GM21447 (cell line): ENCODE results near the gene LRRC8D.
A peak's percentile ranks its signal among the peaks of the same experiment; 100 is the strongest.

Source experiments
- ATAC-seq: cut with Tn5 transposase; IDR thresholded peaks from one replicate; pipeline ENCODE4 v1.9.1; 2021; ENCODE audit not compliant: unreplicated experiment

The LRRC8D gene

DNA sequence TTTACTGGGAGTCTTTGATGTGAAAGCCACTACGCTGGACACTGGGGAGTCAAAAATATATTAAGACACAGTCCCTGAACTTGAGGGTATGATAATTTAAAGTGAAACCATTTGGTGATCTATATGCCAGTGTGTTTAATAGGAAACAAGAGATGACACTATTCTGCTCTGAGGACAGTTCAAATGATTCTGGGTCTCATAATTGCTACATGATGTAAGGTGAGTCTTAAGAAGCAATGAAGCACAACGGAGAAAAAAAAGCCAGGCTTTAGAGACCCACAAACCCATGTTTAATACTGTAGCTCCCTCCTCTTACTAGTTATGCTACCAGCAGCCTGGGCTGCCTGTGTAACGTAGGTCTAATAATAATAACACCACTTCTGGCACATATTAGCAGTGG lies 14.2 kb upstream of the LRRC8D start:
- ATAC-seq, result no peak

GRCh38 chr1:89807503-89807902 lies 13.3 kb upstream of the LRRC8D start:
- ATAC-seq, result no peak

GRCh38 chr1:89807983-89808382 lies 12.8 kb upstream of the LRRC8D start:
- ATAC-seq, result no peak

GRCh38 chr1:89808441-89809117 lies 12.3 kb upstream of the LRRC8D start:
- ATAC-seq, result no peak

DNA sequence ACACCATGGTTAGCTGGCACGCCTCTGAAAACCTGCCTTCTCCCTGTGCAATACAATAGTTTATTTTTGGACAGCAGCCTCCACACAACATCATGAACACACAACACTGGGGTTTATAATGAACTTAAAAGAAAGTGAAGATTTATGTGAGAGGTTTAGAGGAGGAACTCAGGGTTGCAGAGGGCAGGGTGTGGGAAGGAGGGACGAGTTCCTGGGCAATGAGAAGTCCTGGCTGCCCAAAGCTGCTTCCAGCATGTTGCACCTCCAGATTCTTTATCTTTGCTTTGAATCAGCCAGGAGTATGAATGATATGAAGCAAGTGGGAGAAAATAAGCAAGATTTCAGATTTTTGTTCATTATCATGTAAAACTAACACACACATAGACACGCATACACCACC lies 11.3 kb upstream of the LRRC8D start:
- no peak for ATAC-seq

GRCh38 chr1:89810302-89810701 lies 10.5 kb upstream of the LRRC8D start:
- ATAC-seq, result no peak

DNA sequence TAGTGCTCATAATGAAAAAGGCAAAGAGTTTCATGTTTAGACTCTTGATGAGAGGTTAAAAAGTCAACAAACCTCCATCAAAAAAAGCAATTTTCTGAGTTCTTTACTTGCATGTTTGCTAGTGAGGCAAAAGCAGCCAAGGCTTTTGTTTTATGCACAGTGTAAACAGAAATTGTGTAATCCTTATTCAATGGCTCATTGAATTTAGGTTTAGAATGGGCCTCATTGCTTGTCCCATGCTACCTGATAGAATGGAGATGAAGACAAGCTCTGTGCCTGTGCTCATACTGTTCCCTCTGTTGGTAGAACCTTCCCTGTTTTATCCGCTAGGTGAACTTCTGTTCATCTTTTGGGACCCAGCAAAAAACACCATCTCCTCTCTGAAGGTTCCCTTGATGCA lies 10.0 kb upstream of the LRRC8D start:
- no peak for ATAC-seq

DNA sequence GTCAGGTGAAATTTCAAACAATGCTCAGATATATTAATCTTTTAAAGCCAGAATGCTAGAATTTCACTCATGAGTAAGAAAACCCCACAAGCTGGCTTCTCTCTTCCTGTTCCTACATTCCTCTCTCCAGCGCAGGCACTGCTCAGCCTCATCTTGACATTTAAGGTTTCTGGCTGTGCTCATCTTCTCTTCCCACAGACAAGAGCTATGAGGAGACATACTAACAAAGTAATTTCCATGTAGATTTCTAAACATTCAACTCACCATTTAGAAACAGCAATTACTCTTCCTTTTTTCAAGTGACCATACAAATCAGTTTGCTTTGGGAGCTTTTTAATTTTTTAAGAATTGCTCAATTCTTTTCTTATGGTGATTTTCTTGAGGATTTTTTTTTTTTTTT lies 7.8 kb upstream of the LRRC8D start:
- no peak for ATAC-seq

DNA sequence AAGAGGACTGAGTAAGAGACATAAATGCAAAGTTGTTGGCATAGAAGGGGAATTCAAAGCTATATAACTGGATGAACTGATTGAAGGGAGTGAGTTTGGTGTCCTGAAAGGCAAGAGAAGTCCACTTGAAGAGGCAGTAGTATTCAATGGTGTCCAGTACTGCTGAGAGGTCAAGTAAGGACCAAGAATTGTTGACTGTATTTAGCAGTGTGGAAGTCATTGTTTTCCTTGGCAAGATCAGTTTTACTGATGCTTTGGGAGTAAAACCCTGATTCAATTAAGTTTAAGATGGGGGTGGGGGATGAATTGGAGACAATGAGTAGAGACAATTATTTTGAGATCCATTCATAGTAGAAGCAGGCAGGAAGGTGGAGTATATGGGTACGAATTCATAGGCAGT lies 5.8 kb upstream of the LRRC8D start:
- ATAC-seq, result no peak

DNA sequence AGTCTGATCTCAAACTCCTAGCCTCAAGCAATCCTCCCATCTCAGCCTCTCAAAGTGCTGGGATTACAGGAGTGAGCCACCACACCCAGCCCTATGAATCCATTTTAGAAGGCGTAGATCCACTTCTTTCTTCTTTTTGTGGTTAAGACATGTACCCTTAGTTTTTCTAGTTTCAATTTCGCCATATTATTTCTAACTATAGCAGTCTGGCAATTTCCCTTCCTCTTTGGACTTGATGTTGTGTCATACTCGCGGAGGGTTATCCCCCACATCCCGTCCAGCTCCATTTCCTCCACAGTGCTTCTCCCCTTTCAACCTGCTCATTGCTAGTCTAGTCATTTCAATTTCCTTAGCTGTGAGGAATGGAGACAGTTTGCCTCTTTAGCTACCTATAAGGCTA lies 5.2 kb upstream of the LRRC8D start:
- ATAC-seq, result peak; percentile 50

DNA sequence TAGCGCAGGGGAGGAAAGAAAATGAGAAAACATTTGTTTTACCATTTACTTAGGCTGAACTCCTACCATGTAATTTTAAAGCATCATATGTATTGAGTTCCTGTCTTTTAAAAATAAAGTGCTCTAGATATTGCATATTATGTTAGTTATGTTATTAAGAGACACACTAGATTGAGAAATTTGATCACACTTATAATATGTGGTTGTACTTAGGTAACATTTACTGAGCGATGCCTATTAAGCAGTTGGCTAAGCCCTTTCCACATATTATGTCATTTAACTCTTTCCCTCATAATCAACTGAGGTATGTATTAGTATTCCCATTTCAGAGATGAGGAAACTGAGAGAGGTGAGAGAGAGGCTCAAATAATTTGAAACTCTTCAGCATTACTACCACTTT lies 4.5 kb upstream of the LRRC8D start:
- no peak for ATAC-seq

- peak; percentile 49 for ATAC-seq
Measured at GRCh38 chr1:89821322-89822108, 683 bp downstream of the LRRC8D start.

DNA sequence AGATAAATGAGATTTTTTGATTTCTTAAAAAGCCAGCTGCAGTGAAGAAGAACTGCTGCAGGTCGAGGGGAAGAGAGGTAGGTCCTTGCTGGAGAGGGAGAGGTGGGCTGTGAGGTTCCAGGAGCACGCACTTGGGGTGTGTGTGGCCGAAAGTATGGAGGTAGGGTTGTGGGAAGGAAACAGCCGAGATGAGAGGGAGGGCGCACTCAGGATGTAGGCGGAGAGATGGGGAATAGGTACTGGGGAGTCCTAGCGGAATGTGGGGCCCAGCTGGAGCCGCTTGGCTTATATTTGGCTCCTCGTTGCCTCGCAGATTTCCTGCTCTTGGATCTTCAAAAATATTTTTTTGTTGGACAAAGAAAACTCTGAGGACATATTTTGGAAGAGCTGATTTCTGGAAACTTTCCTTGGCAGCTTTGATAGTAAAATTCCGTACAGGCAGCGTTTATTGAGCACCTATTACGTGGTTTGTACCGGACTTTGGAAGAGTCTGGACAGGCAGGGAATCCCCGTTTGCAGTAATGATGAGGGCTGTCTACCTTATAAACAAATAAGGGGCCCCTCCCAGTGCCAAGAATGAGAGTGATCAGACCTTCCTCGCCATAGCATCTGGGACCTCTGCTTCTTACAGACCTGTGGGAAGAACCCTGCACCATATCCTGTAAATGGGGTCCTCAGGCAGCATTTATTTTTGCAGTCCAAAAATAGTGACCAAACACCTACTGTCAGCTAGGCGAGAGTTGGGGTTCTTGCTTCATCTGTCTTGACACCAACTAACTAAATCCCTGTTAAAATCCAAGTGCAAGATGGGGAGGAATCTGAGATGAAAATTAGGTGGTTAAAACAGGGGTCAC lies 1.5 kb downstream of the LRRC8D start:
- no peak for ATAC-seq

DNA sequence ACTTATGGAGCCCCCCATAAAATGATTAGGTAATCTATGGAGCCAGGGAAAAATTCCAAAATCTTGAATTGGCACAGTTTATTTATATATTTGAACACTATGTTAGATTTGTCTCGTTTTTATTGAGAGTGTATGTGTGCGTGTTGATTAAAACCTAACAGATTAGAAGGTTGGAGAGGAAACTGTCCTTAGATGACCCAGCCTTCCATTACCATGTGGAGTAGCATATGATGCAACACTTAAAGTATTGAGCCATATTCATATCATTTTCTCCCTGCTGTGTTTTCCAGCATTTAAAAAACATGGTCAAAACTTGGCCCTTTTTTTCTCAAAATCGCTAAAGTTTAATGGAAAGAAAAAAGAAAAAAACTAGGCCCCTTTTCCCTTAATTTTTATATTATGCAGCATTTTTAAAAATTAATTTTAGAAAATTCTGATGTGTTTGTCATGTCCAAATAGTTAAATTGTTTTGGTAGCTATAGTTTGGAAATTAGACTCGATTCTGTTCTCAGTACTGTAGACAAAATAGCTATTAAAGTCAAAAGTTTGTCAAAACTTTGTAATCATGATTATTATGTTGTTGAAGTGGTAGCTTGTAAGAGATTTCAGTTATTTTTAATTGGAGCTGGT lies 2.3 kb downstream of the LRRC8D start:
- ATAC-seq, result no peak

- ATAC-seq, result no peak
Measured at GRCh38 chr1:89823679-89824292, 3.0 kb downstream of the LRRC8D start.

- ATAC-seq, result no peak
Measured at GRCh38 chr1:89826594-89826993, 5.8 kb downstream of the LRRC8D start.

DNA sequence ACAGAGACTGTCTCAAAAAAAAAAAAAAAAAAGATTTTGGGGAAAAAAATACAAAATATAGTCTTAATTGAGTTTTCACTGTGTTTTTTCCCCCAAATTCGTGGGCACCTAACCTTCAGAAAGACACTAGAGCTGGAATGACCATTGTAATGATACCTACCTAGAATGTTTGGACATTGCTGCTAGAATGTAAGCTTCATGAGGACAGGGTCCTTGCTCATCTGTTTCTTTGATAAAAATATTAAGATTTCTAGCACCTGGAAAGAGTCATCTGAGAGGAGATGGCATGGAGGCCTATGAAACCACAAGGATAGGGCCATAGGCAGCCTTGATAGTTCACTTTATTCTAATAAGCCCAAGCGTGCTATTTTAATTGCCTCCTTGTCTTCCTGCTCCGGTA lies 6.5 kb downstream of the LRRC8D start:
- ATAC-seq, result no peak

DNA sequence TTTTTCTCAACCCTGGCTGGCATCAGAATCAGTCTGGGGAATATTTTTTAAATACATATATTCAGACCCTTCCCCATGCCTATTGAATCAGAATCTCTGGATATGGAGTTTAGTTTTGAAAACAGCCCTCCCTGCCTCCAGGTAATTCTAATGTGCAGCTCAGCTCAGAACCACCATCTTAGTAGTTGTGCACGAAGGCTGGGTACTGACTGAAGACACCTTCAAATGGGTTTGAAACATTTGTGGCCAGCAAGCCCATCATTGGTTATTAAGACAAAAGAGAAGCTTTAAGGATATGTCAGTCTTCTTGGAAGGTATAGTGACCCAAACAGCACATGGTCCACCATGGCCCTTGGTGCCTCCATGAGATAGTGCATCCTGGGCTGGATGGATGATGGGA lies 7.1 kb downstream of the LRRC8D start:
- no peak for ATAC-seq

DNA sequence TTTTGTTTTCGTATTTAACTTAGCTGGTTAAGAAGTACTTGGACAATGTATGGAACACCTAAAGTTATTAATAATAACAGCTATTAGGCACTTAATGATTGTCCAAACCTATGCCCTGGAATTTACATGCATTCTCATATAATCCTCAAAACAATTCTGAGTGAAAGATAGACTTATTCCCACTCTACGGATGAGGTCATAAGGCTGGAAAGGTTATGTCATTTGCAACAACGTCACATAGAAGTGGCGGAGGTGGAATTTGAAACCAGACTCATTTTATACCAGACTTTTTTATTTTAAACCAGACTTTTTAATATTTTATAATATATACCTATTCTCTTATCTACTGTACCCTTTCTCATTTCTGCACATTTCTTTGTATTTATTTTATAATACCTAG lies 8.4 kb downstream of the LRRC8D start:
- no peak for ATAC-seq

DNA sequence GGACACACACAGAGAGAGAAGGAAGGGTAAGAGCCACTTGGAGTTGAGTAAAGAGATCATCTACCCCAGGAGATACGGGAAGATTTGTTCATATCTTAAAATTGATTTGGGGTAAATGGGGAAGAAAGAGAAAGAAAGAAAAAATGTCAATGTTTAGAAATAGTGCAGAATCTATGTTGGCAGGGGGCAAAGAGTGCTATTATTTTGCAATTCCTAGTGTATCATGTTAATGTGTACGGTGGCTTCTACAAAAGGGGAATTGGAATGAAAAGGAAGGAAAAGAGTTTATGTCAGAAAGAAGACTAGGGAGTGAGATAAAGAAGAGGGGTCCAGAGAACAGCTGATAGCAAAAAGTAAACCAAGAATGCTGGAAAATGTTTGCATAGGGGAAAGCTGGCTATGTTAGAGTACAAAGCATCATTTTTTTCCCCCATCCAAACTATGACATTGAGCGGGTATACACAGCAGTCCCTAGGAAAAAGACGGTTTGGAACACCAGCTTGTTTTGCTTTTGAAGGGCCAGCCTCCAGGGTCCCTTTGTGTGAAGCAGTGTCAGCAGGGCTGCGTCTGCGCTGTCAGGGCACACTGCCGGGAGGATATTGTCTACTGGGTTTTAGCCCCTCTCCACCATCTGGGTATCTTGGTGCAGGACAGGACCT lies 10.8 kb downstream of the LRRC8D start:
- ATAC-seq, result no peak
